Ovary (tissue), 3 donors: Measurements from ENCODE around the gene PKD1.

Source experiments
- CTCF ChIP-seq, 3 donors: fragments of 450-650 bp in 2 of 3; fragments of 200-600 bp in 1 of 3; IDR thresholded peaks; one replicate each; pipeline versions ENCODE4 v1.5.1 to v1.8.0; 2016 to 2022; ENCODE audit warnings: antibody characterized with exemption in 3 of 3, mild to moderate bottlenecking in 1 of 3
- EP300 ChIP-seq: sonication (generic); formaldehyde crosslinking; IDR thresholded peaks from one replicate; pipeline ENCODE4 v1.6.1; 2017; ENCODE audit warnings: antibody characterized with exemption
- POLR2A ChIP-seq: fragments of 450-650 bp; IDR thresholded peaks from one replicate; pipeline ENCODE4 v1.6.1; 2017; ENCODE audit warnings: antibody characterized with exemption, mild to moderate bottlenecking, moderate library complexity
- donor health status: DM: no; HTN: no; CAD: no.

- no peak for TF ChIP-seq EP300
- TF ChIP-seq CTCF (IDR thresholded peaks at IDR 0.05): no peak
- no peak for TF ChIP-seq POLR2A
These were observed 89.5 kb downstream of the PKD1 start for GRCh38 chr16:2045965-2046892.
